ENCODE data around the gene CAPN10. TPM values are rescaled to one million over a fixed set of nuclear protein-coding genes. Genes with fewer than 3 reads are reported as not detected.
A peak's percentile ranks its signal among the peaks of the same experiment; 100 is the strongest.

The CAPN10 gene
- total and polyA plus RNA-seq, 12 donors: 4.7 to 158 (median 25.1) TPM

GRCh38 chr2:240643093-240643810 lies 56.7 kb downstream of the CAPN10 start:
- Histone ChIP-seq H3K4me1 (replicated peaks in 1 of 2) (no peaks in the 10 kb centered on the region), H3K4me3 (no peak overlapping the region), H3K27ac (no peak overlapping the region), H3K9me3 (replicated peaks in 1 of 3) (no peaks in the 10 kb centered on the region), H3K27me3 (peaks cover 5% of the 10 kb centered on the region), H3K36me3 (replicated peaks in 1 of 2) (no peaks in the 10 kb centered on the region)
- WGBS, 4 donors: 71 to 80% (median 74%) methylated on average over 11 to 13 of the region's 13 CpGs
- TF ChIP-seq CTCF (IDR thresholded peaks at IDR 0.05): no peak
- no peak for TF ChIP-seq POLR2A (IDR thresholded peaks at IDR 0.05)
- intact Hi-C loops (cut with DNase I): no loop called here
- DNase-seq: peak in 3 of 7 donors; percentile 5 to 20 (median 11)

- Histone ChIP-seq H3K27ac (no peak overlapping the region), H3K36me3 (replicated peaks in 1 of 2) (no peaks in the 10 kb centered on the region), H3K27me3 (peaks cover 5% of the 10 kb centered on the region), H3K9me3 (replicated peaks in 1 of 3) (no peaks in the 10 kb centered on the region), H3K4me1 (replicated peaks in 1 of 2) (no peaks in the 10 kb centered on the region), H3K4me3 (no peak overlapping the region)
- no peak for TF ChIP-seq CTCF (IDR thresholded peaks at IDR 0.05)
- TF ChIP-seq POLR2A (IDR thresholded peaks at IDR 0.05): no peak
- 83 to 89% (median 86%) methylated on average over 14 to 15 of the region's 15 CpGs for WGBS, 4 donors
- intact Hi-C loops (cut with DNase I): no loop called here
- peak in 1 of 7 donors; percentile 14 for DNase-seq
Measured at GRCh38 chr2:240643811-240644150, 57.2 kb downstream of the CAPN10 start.

- TF ChIP-seq POLR2A (IDR thresholded peaks at IDR 0.05) (no peak), CTCF (IDR thresholded peaks at IDR 0.05) (no peak)
- Histone ChIP-seq H3K9me3 (replicated peaks in 1 of 3) (no peaks in the 10 kb centered on the region), H3K36me3 (replicated peaks in 1 of 2) (no peaks in the 10 kb centered on the region), H3K4me1 (replicated peaks in 1 of 2) (no peaks in the 10 kb centered on the region), H3K27me3 (peaks cover 5% of the 10 kb centered on the region), H3K4me3 (no peak overlapping the region), H3K27ac (no peak overlapping the region)
- peak in 2 of 7 donors; percentile 3 to 14 for DNase-seq
- WGBS, 4 donors: 65 to 87% (median 69%) methylated on average over 4 to 14 of the region's 14 CpGs
- intact Hi-C loops (cut with DNase I): no loop called here
Measured at GRCh38 chr2:240644171-240644651, 57.7 kb downstream of the CAPN10 start.

- TF ChIP-seq POLR2A (IDR thresholded peaks at IDR 0.05) (no peak), CTCF (IDR thresholded peaks at IDR 0.05) (no peak)
- Histone ChIP-seq H3K4me3 (no peak overlapping the region), H3K9me3 (replicated peaks in 1 of 3) (no peaks in the 10 kb centered on the region), H3K27me3 (peaks cover 5% of the 10 kb centered on the region), H3K36me3 (replicated peaks in 1 of 2) (no peaks in the 10 kb centered on the region), H3K27ac (no peak overlapping the region), H3K4me1 (replicated peaks in 1 of 2) (no peaks in the 10 kb centered on the region)
- intact Hi-C loops (cut with DNase I): no loop called here
- 45 to 88% (median 60%) methylated on average over 2 to 8 of the region's 8 CpGs for WGBS, 4 donors
- DNase-seq: peak in 2 of 7 donors; percentile 4 to 28
Measured at GRCh38 chr2:240644859-240645301, 58.3 kb downstream of the CAPN10 start.
